ENCODE data around the gene TAGLN2.
A peak's percentile ranks its signal among the peaks of the same experiment; 100 is the strongest.

TAGLN2 gene

GRCh38 chr1:159961636-159962035, 36.3 kb upstream of the TAGLN2 start:
- H3K27me3 ChIP-seq (ENCODE audit: control insufficient read depth in 1 of 2, insufficient read depth in 2 of 2, low read length in 2 of 2) = no peaks in the 10 kb centered on the region
- H3K27ac ChIP-seq (ENCODE audit: low read depth, low read length) = peak overlapping the region; percentile 52
- peak overlapping the region; percentile 46 to 55 for H3K9ac ChIP-seq (ENCODE audit: low read depth in 1 of 2, low read length in 2 of 2)
- H3K36me3 ChIP-seq (ENCODE audit: control insufficient read depth in 1 of 2, insufficient read depth in 2 of 2, low read length in 2 of 2) = no peaks in the 10 kb centered on the region
- peak overlapping the region; percentile 67 for H3K4me3 ChIP-seq (ENCODE audit: low read depth in 1 of 2, low read length in 2 of 2)
- no peaks in the 10 kb centered on the region for H3K9me3 ChIP-seq (ENCODE audit: control insufficient read depth in 1 of 2, low read length in 2 of 2)
- peaks cover 8 to 21% of the 10 kb centered on the region in 2 donors for H3K4me1 ChIP-seq (ENCODE audit: control insufficient read depth in 1 of 2, insufficient read depth in 2 of 2, low read length in 2 of 2)

- H3K9me3 ChIP-seq (ENCODE audit: control insufficient read depth in 1 of 2, low read length in 2 of 2) = no peaks in the 10 kb centered on the region
- H3K27ac ChIP-seq (ENCODE audit: low read depth, low read length) = peak overlapping the region; percentile 52
- peak overlapping the region in 1 of 2 donors; percentile 46 for H3K9ac ChIP-seq (ENCODE audit: low read depth in 1 of 2, low read length in 2 of 2)
- no peaks in the 10 kb centered on the region for H3K27me3 ChIP-seq (ENCODE audit: control insufficient read depth in 1 of 2, insufficient read depth in 2 of 2, low read length in 2 of 2)
- peak overlapping the region; percentile 67 for H3K4me3 ChIP-seq (ENCODE audit: low read depth in 1 of 2, low read length in 2 of 2)
- H3K4me1 ChIP-seq (ENCODE audit: control insufficient read depth in 1 of 2, insufficient read depth in 2 of 2, low read length in 2 of 2) = peaks cover 8 to 21% of the 10 kb centered on the region in 2 donors
- no peaks in the 10 kb centered on the region for H3K36me3 ChIP-seq (ENCODE audit: control insufficient read depth in 1 of 2, insufficient read depth in 2 of 2, low read length in 2 of 2)
Measured at GRCh38 chr1:159960721-159961381, 35.5 kb upstream of the TAGLN2 start.

GRCh38 chr1:159959451-159959850, 34.1 kb upstream of the TAGLN2 start:
- H3K4me1 ChIP-seq (ENCODE audit: control insufficient read depth in 1 of 2, insufficient read depth in 2 of 2, low read length in 2 of 2) = peaks cover 8 to 15% of the 10 kb centered on the region in 2 donors
- H3K9me3 ChIP-seq (ENCODE audit: control insufficient read depth in 1 of 2, low read length in 2 of 2) = no peaks in the 10 kb centered on the region
- H3K27me3 ChIP-seq (ENCODE audit: control insufficient read depth in 1 of 2, insufficient read depth in 2 of 2, low read length in 2 of 2) = no peaks in the 10 kb centered on the region
- no peak overlapping the region for H3K9ac ChIP-seq (ENCODE audit: low read depth in 1 of 2, low read length in 2 of 2)
- H3K4me3 ChIP-seq (ENCODE audit: low read depth in 1 of 2, low read length in 2 of 2) = no peak overlapping the region
- no peak overlapping the region for H3K27ac ChIP-seq (ENCODE audit: low read depth, low read length)
- no peaks in the 10 kb centered on the region for H3K36me3 ChIP-seq (ENCODE audit: control insufficient read depth in 1 of 2, insufficient read depth in 2 of 2, low read length in 2 of 2)

- Histone ChIP-seq H3K9ac (ENCODE audit: low read depth in 1 of 2, low read length in 2 of 2) (no peak overlapping the region), H3K4me1 (ENCODE audit: control insufficient read depth in 1 of 2, insufficient read depth in 2 of 2, low read length in 2 of 2) (peaks cover 8 to 15% of the 10 kb centered on the region in 2 donors), H3K9me3 (ENCODE audit: control insufficient read depth in 1 of 2, low read length in 2 of 2) (no peaks in the 10 kb centered on the region), H3K27me3 (ENCODE audit: control insufficient read depth in 1 of 2, insufficient read depth in 2 of 2, low read length in 2 of 2) (no peaks in the 10 kb centered on the region), H3K27ac (ENCODE audit: low read depth, low read length) (no peak overlapping the region), H3K36me3 (ENCODE audit: control insufficient read depth in 1 of 2, insufficient read depth in 2 of 2, low read length in 2 of 2) (no peaks in the 10 kb centered on the region), H3K4me3 (ENCODE audit: low read depth in 1 of 2, low read length in 2 of 2) (no peak overlapping the region)
Measured at GRCh38 chr1:159958719-159959380, 33.5 kb upstream of the TAGLN2 start.

- H3K36me3 ChIP-seq (ENCODE audit: control insufficient read depth in 1 of 2, insufficient read depth in 2 of 2, low read length in 2 of 2) = no peaks in the 10 kb centered on the region
- H3K27me3 ChIP-seq (ENCODE audit: control insufficient read depth in 1 of 2, insufficient read depth in 2 of 2, low read length in 2 of 2) = no peaks in the 10 kb centered on the region
- no peaks in the 10 kb centered on the region for H3K9me3 ChIP-seq (ENCODE audit: control insufficient read depth in 1 of 2, low read length in 2 of 2)
- peaks cover 4 to 15% of the 10 kb centered on the region in 2 donors for H3K4me1 ChIP-seq (ENCODE audit: control insufficient read depth in 1 of 2, insufficient read depth in 2 of 2, low read length in 2 of 2)
- H3K9ac ChIP-seq (ENCODE audit: low read depth in 1 of 2, low read length in 2 of 2) = no peak overlapping the region
- no peak overlapping the region for H3K27ac ChIP-seq (ENCODE audit: low read depth, low read length)
- H3K4me3 ChIP-seq (ENCODE audit: low read depth in 1 of 2, low read length in 2 of 2) = no peak overlapping the region
Measured at GRCh38 chr1:159957824-159958268, 32.5 kb upstream of the TAGLN2 start.

- Histone ChIP-seq H3K4me1 (ENCODE audit: control insufficient read depth in 1 of 2, insufficient read depth in 2 of 2, low read length in 2 of 2) (peaks cover 4 to 7% of the 10 kb centered on the region in 2 donors), H3K9me3 (ENCODE audit: control insufficient read depth in 1 of 2, low read length in 2 of 2) (no peaks in the 10 kb centered on the region), H3K27me3 (ENCODE audit: control insufficient read depth in 1 of 2, insufficient read depth in 2 of 2, low read length in 2 of 2) (peaks cover 0 to 3% of the 10 kb centered on the region in 2 donors), H3K4me3 (ENCODE audit: low read depth in 1 of 2, low read length in 2 of 2) (no peak overlapping the region), H3K36me3 (ENCODE audit: control insufficient read depth in 1 of 2, insufficient read depth in 2 of 2, low read length in 2 of 2) (no peaks in the 10 kb centered on the region), H3K27ac (ENCODE audit: low read depth, low read length) (no peak overlapping the region), H3K9ac (ENCODE audit: low read depth in 1 of 2, low read length in 2 of 2) (no peak overlapping the region)
Measured at GRCh38 chr1:159955456-159955855, 30.1 kb upstream of the TAGLN2 start.

- H3K9ac ChIP-seq (ENCODE audit: low read depth in 1 of 2, low read length in 2 of 2) = no peak within 1 kb of the TSS
- peaks cover 14 to 15% of the 10 kb centered on the region in 2 donors for H3K4me1 ChIP-seq (ENCODE audit: control insufficient read depth in 1 of 2, insufficient read depth in 2 of 2, low read length in 2 of 2)
- H3K36me3 ChIP-seq (ENCODE audit: control insufficient read depth in 1 of 2, insufficient read depth in 2 of 2, low read length in 2 of 2) = no peaks in the 10 kb centered on the region
- no peak within 1 kb of the TSS for H3K4me3 ChIP-seq (ENCODE audit: low read depth in 1 of 2, low read length in 2 of 2)
- no peak within 1 kb of the TSS for H3K27ac ChIP-seq (ENCODE audit: low read depth, low read length)
- no peaks in the 10 kb centered on the region for H3K9me3 ChIP-seq (ENCODE audit: control insufficient read depth in 1 of 2, low read length in 2 of 2)
- H3K27me3 ChIP-seq (ENCODE audit: control insufficient read depth in 1 of 2, insufficient read depth in 2 of 2, low read length in 2 of 2) = peaks cover 0 to 3% of the 10 kb centered on the region in 2 donors
Measured at GRCh38 chr1:159953536-159954515, 28.5 kb upstream of the TAGLN2 start, which contains the start of gene SLAMF9. SLAMF9 (minus strand) TSS chr1:159954237; CDS start chr1:159954137, 100 bp downstream.

GRCh38 chr1:159952932-159953331, 27.6 kb upstream of the TAGLN2 start:
- no peaks in the 10 kb centered on the region for H3K36me3 ChIP-seq (ENCODE audit: control insufficient read depth in 1 of 2, insufficient read depth in 2 of 2, low read length in 2 of 2)

GRCh38 chr1:159951551-159951950, 26.2 kb upstream of the TAGLN2 start:
- Histone ChIP-seq H3K4me3 (ENCODE audit: low read depth in 1 of 2, low read length in 2 of 2) (no peak overlapping the region), H3K27ac (ENCODE audit: low read depth, low read length) (no peak overlapping the region), H3K9me3 (ENCODE audit: control insufficient read depth in 1 of 2, low read length in 2 of 2) (no peaks in the 10 kb centered on the region), H3K9ac (ENCODE audit: low read depth in 1 of 2, low read length in 2 of 2) (no peak overlapping the region), H3K27me3 (ENCODE audit: control insufficient read depth in 1 of 2, insufficient read depth in 2 of 2, low read length in 2 of 2) (peaks cover 0 to 3% of the 10 kb centered on the region in 2 donors), H3K36me3 (ENCODE audit: control insufficient read depth in 1 of 2, insufficient read depth in 2 of 2, low read length in 2 of 2) (no peaks in the 10 kb centered on the region), H3K4me1 (ENCODE audit: control insufficient read depth in 1 of 2, insufficient read depth in 2 of 2, low read length in 2 of 2) (peaks cover 11 to 18% of the 10 kb centered on the region in 2 donors)

More at GRCh38 chr1:159952932-159953331, 27.6 kb upstream of the TAGLN2 start:
- Histone ChIP-seq H3K27me3 (ENCODE audit: control insufficient read depth in 1 of 2, insufficient read depth in 2 of 2, low read length in 2 of 2) (peaks cover 0 to 3% of the 10 kb centered on the region in 2 donors), H3K9me3 (ENCODE audit: control insufficient read depth in 1 of 2, low read length in 2 of 2) (no peaks in the 10 kb centered on the region), H3K4me3 (ENCODE audit: low read depth in 1 of 2, low read length in 2 of 2) (no peak overlapping the region), H3K27ac (ENCODE audit: low read depth, low read length) (no peak overlapping the region), H3K4me1 (ENCODE audit: control insufficient read depth in 1 of 2, insufficient read depth in 2 of 2, low read length in 2 of 2) (peaks cover 13 to 20% of the 10 kb centered on the region in 2 donors), H3K9ac (ENCODE audit: low read depth in 1 of 2, low read length in 2 of 2) (no peak overlapping the region)
